GM18508 (cell line): ENCODE results near the gene POU6F1.
"Not testable (repeated sequence)": the region's sequence is repeated elsewhere in the genome, so short reads cannot be mapped to it uniquely, and the experiment has no call there.

Experiments
- ATAC-seq: cut with Tn5 transposase; IDR thresholded peaks from one replicate; pipeline ENCODE4 v1.9.1; 2021; ENCODE audit warnings: moderate number of reproducible peaks; ENCODE audit not compliant: insufficient read depth, unreplicated experiment

The POU6F1 gene, protein sequence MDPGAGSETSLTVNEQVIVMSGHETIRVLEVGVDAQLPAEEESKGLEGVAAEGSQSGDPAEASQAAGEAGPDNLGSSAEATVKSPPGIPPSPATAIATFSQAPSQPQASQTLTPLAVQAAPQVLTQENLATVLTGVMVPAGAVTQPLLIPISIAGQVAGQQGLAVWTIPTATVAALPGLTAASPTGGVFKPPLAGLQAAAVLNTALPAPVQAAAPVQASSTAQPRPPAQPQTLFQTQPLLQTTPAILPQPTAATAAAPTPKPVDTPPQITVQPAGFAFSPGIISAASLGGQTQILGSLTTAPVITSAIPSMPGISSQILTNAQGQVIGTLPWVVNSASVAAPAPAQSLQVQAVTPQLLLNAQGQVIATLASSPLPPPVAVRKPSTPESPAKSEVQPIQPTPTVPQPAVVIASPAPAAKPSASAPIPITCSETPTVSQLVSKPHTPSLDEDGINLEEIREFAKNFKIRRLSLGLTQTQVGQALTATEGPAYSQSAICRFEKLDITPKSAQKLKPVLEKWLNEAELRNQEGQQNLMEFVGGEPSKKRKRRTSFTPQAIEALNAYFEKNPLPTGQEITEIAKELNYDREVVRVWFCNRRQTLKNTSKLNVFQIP

DNA sequence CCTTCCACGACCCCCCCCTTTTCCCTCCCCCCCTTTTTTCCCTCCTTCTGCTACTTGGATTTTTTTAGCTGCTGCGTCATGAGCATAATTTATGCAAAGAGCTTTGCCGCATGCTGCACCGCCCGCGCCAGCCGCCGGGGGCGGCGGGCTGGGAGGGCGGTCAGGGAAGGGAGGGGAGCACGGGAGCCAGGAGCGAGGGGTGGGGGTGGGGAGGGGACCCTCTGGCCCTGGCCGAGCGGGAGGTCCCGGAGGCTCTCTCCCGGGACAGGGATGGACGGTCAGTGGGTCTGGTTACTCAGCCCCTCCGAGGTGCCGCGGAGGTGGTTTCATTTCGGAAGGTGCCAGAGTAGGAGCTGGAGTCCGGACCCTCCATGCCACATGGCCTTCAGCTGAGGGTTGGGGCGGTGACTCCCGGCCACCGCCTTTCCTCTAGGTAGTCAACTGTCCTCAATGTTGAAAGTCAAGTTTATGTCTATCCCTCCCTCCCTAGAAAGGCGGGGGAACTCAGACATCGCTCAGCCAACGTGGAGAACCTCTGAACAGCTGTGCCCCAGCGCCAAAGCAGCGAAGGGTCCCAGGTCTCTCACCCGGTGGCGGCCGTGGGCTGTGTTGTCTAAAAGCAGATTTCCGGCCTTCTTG, at the start of gene POU6F1:
POU6F1 (minus strand) TSS at position 95 of the 639 bp plus-strand sequence. CDS start 11,226 bp downstream, outside the sequence.
- no peak for ATAC-seq

DNA sequence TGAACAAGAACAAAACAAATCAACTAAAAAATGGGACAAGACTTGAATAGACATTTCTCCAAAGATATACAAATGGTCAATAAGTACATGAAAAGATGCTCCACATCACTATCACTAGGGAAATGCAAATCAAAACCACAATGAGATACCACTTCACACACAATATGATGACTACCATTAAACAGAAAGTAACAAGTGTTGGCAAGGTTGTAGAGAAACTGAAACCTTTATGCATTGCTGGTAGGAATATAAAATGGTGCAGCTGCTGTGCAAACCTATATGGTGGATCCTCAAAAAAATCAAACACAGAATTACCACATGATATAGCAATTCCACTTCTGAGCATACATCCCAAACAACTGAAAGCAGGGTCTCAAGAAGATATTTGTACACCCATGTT, 47.2 kb upstream of the POU6F1 start:
- no peak for ATAC-seq

DNA sequence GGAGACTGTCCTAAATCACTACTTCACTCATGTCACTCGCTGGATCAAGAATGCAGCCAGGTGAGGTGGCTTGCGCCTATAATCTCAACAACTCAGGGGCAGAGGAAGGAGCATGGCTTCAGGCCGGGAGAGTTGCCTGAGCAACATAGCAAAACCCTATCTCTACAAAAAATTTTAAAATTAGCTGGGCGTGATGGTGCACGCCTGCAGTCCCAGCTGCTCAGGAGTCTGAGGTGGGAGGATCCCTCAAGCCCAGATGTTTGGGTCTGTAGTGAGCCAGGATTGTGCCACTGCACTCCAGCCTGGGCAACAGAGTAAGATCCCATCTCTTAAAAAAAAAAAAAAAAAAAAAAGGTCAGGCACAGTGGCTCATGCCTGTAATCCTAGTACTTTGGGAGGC, 46.4 kb upstream of the POU6F1 start:
- ATAC-seq: no peak

DNA sequence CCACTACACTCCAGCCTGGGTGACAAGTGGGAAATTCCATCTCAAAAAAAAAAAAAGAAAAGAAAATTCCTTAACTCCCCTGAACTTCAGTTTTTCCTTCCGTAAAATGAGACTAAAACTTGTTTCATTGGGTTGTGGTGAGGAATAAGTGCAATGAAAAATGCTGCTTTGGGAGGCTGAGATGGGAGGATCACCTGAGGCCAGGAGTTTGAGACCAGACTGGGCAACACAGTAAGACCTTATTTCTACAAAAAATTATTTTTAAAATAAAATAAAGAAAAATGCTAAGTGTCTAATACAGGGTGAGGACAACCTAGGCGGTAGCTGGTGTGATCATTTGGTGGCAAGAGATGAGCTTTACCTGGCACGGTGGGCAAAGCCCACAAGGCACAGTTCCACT, 45.5 kb upstream of the POU6F1 start:
- no peak for ATAC-seq

DNA sequence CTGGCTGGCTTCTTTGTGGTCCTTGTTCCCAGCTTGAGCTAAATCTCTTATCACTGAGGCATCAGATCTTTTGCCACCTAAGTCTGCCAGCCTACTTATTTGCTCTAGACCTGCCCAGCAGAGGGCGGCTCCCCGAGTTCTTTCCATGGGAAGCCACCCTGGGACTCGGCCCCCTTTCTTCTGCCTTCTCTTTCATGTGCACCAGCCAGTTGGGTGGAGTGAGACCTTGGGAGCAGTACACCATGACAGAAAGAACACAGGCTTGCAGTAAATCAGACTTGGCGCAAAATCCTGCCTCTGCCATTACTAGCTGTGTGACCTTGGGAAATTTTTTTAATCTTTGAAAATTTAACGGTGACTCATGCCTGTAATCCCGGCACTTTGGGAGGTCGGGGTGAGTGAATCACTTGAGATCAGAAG, 44.9 kb upstream of the POU6F1 start:
- no peak for ATAC-seq

DNA sequence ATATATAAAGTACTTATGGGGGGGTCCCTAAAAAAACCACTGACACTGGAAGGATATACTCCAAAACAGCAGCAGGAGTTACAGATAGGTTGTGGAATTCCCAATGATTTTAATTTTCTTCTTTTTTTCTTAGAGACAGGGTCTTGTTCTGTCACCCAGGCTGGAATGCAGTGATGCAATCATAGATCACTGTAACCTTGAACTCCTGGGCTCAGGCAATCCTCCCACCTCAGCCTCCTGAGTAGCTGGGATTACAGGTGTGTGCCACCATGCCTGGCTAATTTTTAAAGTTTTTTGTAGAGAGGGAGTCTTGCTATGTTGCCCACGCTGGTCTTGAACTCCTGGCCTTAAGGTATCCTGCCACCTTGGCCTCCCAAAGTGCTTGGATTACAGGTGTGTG, 41.7 kb upstream of the POU6F1 start:
- not testable (repeated sequence) for ATAC-seq

DNA sequence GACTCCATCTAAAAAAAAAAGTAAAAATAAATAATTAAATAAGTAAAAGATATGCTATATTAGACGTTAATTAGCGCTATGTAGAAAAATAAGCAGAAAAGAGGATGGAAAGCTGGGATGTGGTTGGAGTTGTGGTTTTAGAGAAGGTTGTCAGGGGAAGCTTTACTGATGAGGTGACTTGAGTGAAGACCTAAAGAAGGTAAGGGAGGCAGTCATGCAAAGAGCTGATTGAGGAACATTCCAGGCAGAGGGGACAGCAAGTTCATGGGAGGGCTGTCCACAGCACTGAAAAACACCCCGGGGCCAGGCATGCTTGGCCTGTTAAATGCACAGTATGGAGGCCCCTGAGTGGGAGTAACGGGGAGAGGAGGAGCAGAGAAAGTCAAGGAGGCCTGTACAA, 36.7 kb upstream of the POU6F1 start:
- no peak for ATAC-seq

DNA sequence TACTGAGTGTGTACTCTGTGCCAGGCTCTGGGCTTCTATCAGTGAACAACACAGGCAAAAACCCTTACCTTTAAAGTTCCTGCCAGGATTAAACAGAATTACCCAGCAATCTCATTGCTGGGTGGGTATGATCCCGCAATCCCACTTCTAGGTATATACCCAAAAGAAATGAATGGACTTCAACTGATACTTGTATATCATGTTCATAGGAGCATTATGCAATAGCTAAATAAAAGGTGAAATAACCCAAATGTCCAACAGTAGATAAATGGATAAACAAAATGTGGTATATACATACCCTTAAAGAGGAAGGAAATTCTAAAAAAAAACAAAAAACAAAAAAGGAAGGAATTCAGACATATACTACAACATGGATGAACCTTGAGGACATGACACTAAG, 35.4 kb upstream of the POU6F1 start:
- no peak for ATAC-seq

DNA sequence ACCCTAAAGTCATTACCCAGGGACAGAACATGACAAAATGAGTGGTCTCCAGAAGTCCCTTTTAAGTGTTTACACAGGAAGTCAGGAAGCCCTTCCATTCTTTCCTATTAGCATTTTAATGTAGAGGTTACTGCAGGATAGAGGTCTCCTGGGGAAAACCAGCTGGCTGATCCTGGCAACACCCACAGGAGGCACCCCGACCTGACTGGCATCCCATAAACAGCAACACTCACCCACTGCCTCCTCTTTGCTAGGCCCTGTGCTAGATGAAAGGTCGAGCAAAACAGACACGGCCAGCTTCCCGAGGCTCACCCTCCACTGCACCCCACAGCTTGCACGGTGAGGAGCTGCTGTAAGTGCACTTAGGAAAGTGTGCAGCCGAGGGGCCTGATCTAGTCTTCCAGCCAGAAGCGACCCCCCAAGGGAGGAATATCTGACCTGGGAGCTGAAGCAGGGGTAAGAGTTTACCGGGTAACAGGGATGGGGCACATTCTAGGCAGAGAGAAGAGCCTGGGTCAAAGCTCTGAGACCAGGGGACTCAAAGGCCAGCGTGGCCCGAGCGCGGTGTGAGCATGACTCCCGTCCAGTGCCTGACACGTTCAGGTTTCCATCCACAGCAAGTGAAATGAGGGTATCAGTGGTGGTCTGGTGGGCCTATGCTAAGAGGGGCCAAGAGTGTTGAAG, 29.8 kb upstream of the POU6F1 start:
- ATAC-seq: no peak

DNA sequence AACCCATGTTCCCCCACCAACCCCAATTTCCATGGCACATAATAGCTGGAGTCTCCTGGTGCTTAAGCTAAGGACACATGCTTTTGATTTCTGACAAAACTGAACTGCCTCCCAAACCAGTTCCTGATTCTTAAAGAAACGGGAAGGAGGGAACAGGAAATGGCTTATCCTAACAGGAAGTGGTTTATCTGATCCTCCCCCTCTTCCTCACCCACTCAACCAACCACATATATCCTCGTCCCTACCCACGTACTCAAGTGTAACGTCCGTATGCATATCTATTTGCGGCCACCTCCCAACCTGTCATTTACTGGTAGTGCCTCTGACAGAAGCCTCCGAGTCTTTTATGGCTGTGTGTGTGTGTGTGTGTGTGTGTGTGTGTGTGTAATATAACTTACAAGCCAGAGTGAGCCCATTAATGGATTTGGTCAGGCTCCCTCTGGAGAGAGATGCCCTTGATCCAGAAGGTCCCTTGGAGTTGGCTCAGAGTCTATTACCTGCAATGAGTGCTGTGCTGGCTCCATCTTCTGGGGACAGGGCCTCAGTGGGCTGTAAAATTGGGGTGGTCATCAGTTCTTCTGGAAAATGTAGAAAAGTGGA, 28.5 kb upstream of the POU6F1 start:
- no peak for ATAC-seq

DNA sequence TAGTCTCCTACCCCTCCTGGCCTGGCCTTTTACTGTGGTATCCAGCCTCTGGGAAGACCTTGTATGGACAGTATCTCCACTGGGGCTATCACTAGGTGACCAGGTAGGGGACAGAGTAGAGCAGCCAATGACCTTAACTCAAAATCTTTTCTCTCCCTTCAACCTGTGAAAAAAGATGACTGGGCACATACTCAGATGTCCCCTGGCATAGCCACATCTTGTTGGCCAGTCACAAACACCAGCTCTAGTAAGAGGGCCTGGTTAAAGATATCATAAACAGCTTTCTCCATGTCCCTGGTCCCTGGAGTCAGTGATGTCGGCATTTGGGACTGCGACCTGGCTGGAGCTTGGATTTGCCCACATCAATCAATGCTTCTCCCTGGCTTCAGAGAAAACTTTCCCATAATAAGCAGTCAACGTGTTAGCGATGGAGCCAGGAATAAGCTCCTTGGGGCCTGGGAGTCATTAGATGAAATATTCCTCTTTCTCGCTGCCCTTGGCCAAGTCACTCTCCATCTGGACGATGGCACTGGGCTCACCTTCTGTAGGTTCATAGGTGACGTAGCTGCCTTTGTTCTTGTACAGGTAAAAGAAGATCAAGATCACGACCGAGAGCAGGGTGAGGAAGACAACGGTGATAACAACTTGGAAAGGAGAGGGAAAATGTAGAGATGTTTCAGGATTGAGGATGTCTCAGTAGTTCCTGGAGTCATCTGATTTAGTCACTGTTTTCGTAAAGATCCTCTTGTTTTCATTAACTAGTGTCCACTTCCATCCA, 27.8 kb upstream of the POU6F1 start:
- no peak for ATAC-seq

DNA sequence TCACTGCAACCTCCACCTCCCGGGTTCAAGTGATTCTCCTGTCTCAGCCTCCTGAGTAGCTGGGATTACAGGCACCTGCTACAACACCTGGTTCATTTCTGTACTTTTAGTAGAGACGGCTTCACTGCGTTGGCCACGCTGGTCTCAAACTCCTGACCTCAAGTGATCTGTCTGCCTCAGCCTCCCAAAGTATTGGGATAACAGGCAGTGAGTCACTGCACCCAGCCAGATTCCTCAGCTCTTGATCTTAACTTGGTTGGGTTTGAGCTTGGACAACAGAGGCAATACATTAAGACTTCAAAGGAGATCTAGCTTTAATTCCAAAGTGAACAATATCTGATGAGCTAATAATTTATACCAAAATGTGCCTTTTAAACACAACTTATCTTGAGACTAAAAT, 26.4 kb upstream of the POU6F1 start:
- no peak for ATAC-seq

DNA sequence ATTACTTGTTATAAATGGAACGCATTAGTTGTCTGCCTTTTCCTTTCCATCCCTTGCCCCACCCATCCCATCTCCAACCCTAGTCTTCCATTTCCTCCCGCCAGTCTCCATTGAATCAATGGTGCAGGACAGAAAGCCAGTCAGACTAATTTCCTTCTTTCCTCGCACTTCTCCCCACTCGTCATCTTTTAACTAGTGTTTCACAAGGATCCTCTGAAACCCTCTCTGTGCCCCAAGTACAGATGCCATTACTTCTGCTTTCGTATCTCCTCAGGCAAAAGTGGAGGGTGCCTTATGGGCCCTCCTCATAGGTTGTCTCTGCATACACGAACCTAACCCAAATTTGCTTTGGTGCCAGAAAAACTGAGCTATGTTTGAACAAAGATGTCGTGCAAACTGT, 25.0 kb upstream of the POU6F1 start:
- ATAC-seq: no peak

DNA sequence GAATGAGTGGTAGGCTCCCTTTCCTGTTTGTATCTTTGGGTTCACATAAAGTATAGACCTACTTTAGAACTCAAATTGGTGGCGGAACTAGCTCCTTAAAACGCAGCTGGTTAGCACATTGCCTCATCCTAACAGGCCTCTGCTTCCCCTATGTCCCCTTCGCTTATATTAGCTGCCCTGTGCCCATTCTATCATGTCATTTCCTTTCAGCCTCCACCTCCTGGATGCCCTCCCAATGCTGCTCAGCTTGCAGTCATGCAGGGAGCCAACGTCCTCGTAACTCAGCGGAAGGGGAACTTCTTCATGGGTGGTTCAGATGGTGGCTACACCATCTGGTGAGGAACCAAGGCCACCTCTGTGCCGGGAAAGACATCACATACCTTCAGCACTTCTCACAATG, 24.3 kb upstream of the POU6F1 start:
- ATAC-seq: no peak

DNA sequence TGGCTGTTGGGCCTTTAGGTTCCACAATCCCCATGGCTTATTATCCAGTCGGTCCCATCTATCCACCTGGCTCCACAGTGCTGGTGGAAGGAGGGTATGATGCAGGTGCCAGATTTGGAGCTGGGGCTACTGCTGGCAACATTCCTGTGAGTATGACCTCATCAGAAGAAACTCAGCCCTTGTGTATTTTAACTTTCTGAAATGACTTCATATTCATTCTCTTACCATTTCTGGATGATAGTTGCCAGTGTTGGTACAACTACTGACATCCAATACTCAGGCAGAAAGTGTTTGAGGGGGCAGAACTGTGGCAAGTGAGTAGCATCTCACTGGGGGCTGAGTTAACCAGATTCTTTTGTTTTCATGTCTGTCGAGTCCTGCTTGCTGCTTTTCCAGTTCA, 23.1 kb upstream of the POU6F1 start:
- ATAC-seq: no peak

DNA sequence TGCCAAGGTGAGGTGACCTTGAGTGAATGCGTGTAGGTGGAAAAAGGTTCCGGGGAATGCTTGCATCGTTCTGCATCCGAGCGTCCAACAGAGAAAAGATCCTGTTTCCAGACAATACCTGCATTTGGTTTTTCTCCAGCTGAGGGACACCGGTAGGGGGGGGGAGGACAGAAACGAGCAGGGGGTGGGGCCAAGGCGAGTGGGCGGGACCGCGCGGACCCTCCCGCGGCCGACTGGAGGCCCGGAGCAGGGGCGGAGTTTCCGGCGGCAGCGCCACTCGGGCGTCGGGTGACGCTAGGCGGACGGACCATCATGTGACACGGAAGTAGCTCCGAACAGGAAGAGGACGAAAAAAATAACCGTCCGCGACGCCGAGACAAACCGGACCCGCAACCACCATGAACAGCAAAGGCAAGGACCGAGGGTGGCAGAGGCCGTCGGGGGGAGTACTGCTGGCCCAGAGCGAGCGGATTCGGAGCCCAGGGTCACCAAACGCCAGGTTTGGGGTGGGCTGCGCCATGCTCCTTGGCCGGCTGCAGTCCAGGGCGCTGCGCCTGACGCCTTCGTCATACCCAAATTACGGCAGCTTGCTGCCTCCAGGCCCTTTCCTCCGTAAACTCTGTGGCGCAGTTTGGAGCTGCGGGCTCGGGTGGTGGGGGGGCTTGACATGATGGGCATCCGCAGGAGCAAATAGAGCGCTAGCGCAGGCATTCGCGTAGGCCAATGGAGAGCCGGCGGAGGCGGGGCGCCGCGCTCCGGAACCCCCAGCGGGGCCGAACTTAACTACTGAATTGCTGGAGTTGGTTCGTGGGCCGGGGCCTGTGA, 20.9 kb upstream of the POU6F1 start, which contains the start of gene DAZAP2:
DAZAP2 (plus strand) TSS at position 317 of the 825 bp plus-strand sequence; CDS start at position 399, 82 bp downstream.
- peak; percentile 62 for ATAC-seq

DNA sequence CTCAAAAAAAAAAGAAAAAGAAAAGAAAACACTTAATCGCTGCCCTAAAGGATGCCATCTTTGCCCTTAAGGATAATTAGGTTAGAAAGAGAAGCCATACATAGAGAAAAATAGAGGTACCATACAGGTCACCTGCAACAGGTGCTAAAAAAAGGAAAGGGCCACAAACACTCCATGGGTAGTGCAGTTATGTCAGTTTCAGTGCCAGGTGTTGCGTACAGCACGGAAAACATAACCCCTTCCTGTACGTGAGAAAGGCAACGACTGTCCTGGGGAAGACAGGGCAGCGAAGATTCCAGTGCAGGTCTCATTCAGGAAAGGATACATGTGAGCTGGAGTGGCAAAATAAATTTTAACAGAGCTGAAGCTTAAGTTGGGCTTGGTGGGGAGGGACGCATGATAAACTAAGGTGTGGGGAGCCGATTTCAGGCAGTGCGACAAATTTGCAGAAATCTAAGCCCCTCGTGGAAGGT, 20.2 kb upstream of the POU6F1 start:
- peak; percentile 5 for ATAC-seq

DNA sequence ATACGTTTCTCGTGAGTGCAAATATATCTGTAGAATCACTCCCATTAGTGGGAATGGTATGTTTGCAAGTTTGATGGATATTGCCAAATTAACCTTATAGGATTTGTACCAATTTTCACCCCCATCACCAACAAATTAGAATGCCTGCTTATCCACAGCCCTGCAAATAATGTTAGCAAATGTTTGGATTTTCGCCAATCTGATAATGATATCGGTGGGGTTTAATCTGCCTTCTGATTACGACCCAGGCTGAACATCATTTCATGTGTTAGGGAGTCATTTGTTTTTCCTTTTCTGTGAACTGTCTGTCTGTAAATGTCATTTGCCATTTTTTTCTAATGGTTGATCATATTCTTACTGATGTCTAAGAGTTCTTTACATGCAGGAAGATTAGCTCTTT, 16.7 kb upstream of the POU6F1 start:
- no peak for ATAC-seq

DNA sequence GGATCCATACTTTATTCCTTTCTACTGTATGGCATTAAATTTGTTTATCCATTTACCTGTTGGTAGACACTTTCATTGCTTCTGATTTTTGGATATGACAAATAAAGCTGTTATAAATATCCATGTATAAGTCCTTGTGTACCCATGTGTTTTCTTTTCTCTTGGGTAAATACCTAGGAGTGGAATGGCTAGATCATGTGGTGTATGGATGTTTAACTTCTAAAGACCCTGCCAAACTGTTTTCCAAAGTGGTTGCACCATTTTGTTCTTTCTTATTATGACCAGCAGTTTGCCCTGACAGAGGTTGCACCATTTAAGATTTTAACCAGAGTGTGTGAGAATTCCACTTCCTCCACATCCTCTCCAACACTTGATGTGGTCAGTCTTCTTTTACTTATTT, 14.8 kb upstream of the POU6F1 start:
- ATAC-seq: no peak
